NB4 (cell line): ENCODE results near the gene JMJD1C.

Experiments
- POLR2A ChIP-seq: IDR thresholded peaks from 2 replicates; pipeline ENCODE4 v1.6.1; 2011; ENCODE audit warnings: mild to moderate bottlenecking; ENCODE audit not compliant: insufficient read length; ENCODE audit errors: extremely low read depth
- TF ChIP-seq, protein P1 (sequence below): IDR thresholded peaks from one replicate; pipeline ENCODE4 v1.5.1; 2012; ENCODE audit warnings: low read depth, low read length
- TF ChIP-seq, protein P2 (sequence below): IDR thresholded peaks from 2 replicates; pipeline ENCODE4 v1.6.1; 2011; ENCODE audit warnings: low read depth, low read length

DNA sequence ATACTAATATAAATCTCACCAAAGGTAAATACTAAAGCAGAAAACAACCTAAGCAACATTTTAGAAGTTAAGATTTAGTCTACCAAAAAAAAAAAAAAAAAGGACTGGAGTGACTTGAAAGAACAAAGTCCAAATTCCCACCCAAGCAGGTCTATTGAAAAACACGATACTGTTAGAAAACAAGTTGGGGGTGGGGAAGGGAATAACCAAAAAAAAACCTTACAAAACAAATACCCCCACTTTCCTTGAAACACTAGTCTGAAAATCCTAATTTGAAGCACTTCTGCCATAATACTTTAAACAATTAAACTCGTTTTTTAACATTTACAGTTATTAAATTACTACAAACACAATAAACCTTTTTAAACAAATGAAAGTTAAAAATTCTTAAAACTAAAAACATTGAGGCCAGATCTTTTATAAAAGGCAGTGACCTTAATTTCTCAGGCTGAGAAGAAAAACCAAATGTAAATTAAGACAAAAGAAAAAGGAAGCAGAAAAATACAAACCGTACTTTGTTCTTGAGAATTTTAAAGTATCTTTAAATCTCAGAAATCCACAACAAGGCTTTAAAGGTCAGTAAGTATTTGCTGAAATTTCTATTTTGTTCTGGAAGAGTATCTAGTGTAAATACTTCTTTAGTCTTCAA lies 197.5 kb downstream of the JMJD1C start:
- TF ChIP-seq, protein P1, sequence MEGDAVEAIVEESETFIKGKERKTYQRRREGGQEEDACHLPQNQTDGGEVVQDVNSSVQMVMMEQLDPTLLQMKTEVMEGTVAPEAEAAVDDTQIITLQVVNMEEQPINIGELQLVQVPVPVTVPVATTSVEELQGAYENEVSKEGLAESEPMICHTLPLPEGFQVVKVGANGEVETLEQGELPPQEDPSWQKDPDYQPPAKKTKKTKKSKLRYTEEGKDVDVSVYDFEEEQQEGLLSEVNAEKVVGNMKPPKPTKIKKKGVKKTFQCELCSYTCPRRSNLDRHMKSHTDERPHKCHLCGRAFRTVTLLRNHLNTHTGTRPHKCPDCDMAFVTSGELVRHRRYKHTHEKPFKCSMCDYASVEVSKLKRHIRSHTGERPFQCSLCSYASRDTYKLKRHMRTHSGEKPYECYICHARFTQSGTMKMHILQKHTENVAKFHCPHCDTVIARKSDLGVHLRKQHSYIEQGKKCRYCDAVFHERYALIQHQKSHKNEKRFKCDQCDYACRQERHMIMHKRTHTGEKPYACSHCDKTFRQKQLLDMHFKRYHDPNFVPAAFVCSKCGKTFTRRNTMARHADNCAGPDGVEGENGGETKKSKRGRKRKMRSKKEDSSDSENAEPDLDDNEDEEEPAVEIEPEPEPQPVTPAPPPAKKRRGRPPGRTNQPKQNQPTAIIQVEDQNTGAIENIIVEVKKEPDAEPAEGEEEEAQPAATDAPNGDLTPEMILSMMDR: no peak
- TF ChIP-seq, protein P2, sequence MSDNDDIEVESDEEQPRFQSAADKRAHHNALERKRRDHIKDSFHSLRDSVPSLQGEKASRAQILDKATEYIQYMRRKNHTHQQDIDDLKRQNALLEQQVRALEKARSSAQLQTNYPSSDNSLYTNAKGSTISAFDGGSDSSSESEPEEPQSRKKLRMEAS: no peak
- no peak for TF ChIP-seq POLR2A
